ENCODE data around the gene USP5.
"Not testable (repeated sequence)": the region's sequence is repeated elsewhere in the genome, so short reads cannot be mapped to it uniquely, and the experiment has no call there.

DNA sequence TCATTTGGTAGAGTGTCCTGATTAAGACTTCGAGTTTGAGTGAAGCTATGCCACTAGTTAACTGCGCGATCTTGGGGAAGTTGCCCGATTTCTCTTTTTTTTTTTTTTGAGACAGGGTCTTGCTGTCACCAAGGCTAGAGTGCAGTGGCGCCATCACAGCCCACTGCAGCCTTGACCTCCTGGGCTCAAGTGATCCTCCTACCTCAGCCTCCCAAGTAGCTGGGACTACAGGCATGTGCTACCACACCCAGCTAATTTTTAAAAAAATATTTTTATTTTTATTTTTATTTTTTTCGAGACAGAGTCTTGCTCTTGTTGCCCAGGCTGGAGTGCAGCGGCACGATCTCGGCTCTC is 22.0 kb downstream of the USP5 start:
- TF ChIP-seq POLR2AphosphoS5, POLR2A (IDR thresholded peaks at IDR 0.05; ENCODE audit: low read depth, low read length): not testable (repeated sequence)

Measured in GM12891 (cell line).